GM18508 (cell line): ENCODE measurements around the gene RUSF1.
"Not testable (repeated sequence)": the region's sequence is repeated elsewhere in the genome, so short reads cannot be mapped to it uniquely, and the experiment has no call there.

Experiments used
- ATAC-seq: cut with Tn5 transposase; IDR thresholded peaks from one replicate; pipeline ENCODE4 v1.9.1; 2021; ENCODE audit warnings: moderate number of reproducible peaks; ENCODE audit not compliant: insufficient read depth, unreplicated experiment

Gene RUSF1

DNA sequence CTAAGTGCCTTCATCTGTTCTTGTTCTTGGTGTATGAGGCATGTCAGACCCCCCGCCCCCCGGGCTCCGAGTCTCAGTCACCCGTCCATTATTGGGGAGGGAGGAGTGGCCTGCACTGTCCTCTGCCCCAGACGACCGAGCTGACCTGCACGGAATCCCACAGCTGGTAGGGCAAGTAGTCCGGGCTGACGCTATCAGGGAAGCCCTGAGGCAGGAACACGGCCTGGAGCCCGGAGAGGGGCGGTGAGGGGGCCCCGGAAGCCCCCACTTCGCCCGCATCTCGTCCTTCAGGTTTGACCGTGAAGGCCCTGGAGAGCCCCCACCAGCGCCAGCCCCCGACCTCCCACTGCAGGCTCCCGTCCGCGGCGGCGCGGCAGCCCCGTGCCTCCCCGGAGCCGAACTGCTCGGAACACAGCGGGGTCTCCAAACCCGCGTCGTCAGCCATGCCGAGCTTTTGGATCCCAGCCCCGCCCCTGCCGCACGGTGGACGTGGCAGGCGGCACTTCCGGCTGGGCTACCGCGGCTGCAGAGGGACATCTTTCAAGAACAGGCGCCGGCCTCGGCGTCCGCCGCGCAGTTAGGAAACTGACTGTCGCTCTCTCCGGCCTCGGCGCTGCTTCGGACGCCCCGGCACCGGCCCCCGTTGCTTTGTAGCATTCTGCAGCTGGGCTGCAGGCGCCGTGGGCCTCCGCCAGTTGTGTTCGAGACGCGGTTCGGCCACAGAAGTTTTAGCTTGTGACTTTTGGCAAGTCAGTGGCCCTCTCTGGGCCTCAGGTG lies at the start of gene RUSF1:
Gene RUSF1 (minus strand): TSS at position 463 of the 777 bp plus-strand sequence. CDS start 18 bp downstream, at position 445.
- ATAC-seq: peak; percentile 76

GRCh38 chr16:31542763-31543162 lies 34.6 kb upstream of the RUSF1 start:
- ATAC-seq: no peak

- ATAC-seq: not testable (repeated sequence)
Observed at GRCh38 chr16:31539762-31540161, 31.6 kb upstream of the RUSF1 start.

DNA sequence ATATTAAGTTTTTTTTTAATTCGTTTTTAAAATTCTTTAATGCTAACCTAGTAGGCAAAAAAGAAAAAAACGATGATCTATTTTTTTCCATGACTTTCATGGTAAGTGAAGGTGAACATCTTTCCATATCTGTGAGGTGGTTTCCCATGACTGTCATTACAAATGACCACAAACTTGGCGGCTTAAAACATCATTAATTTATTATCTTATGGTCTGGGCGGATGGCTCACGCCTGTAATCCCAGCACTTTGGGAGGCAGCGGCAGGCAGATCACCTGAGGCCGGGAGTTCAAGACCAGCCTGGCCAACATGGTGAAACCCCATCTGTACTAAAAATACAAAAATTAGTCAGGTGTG lies 30.0 kb upstream of the RUSF1 start:
- ATAC-seq: not testable (repeated sequence)

DNA sequence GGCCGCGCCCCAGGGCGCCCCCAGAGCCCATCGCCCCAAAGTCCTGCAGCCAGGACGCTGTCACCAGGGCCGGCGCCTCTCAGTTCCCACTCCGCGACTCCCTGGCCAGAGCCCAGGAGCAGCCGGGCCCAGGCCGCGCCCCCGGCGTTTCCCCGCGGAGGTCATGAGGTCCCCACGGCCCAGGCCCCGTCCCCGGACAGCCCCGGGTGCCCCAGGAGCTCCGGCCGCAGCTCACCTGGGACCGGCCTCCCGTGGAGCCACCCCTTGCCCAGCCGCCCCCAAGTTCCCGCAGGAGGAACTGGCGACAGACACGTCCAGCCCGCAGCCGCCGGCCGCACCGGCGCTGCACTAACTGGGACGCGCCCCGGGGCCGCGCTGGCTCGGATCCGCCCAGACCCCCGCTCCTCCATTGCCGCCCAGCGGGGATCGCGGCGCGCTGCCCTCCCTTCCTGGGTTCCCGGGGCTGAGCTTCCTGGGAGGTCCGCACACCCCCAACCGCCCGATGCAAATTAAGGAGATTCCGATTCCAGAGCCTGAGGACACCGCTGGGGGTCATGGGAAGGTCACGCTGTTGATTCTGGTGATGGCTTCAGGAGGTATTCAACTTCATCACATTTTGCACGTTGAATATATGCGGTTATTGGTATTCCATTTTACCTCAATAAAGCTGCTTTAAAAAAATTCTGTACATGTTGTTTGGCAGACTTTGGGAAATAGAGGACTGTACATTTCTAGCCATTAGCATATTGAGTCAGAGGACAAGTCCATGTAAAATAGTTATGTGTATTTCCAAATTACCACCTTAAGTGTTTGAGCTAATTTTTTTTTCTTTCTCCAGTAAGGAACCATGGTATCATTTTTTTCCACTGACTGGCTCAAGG lies 29.4 kb upstream of the RUSF1 start:
- ATAC-seq: no peak

- ATAC-seq: no peak
Observed at GRCh38 chr16:31536804-31537361, 28.7 kb upstream of the RUSF1 start.

DNA sequence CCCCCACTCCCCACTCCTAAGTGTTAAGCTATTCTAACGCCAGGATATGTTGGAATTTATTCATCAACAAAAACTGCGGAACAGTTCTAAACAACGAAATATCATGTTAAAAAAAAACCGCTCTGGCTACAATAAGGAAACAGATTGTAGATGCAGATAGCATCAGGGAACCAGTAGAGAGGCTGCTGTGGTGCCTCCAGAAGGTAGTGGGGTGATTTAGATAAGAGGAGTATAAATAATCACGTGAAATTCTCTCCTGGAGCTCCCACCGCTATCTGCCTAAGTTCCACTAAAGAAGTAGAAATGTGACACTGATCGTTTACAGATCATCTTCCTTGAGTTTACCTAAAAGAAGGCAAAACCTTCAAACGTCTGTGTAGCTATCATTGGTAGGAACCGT lies 27.5 kb upstream of the RUSF1 start:
- no peak for ATAC-seq

GRCh38 chr16:31532896-31533295 lies 24.7 kb upstream of the RUSF1 start:
- ATAC-seq: no peak

GRCh38 chr16:31532120-31532519 lies 23.9 kb upstream of the RUSF1 start:
- no peak for ATAC-seq

DNA sequence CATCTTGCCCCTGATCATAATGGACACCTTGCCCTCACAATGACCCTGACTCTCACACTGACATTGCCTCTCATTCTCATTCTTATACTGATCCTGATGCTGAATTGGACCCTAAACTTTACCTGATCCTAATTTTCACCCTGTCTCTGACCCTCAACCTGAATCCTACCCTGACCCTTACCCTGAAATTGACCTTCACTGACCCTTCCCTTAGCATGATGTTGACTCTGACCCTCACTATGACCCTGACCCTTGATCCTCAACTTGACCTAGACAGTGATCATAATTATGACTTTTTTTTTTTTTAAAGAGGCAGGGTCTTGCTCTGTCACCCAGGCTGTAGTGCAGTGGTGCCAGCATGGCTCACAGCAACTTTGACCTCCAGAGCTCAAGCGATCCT lies 22.9 kb upstream of the RUSF1 start:
- no peak for ATAC-seq

GRCh38 chr16:31530405-31530804 lies 22.2 kb upstream of the RUSF1 start:
- no peak for ATAC-seq

GRCh38 chr16:31529937-31530312 lies 21.7 kb upstream of the RUSF1 start:
- ATAC-seq: no peak

GRCh38 chr16:31529108-31529936 lies 21.1 kb upstream of the RUSF1 start:
- ATAC-seq: no peak

- no peak for ATAC-seq
Observed at GRCh38 chr16:31528523-31529107, 20.4 kb upstream of the RUSF1 start.

- ATAC-seq: no peak
Observed at GRCh38 chr16:31527734-31528274, 19.6 kb upstream of the RUSF1 start, which contains the start of gene AHSP. Gene AHSP (plus strand): TSS chr16:31527900. CDS start chr16:31528140, 240 bp downstream.

DNA sequence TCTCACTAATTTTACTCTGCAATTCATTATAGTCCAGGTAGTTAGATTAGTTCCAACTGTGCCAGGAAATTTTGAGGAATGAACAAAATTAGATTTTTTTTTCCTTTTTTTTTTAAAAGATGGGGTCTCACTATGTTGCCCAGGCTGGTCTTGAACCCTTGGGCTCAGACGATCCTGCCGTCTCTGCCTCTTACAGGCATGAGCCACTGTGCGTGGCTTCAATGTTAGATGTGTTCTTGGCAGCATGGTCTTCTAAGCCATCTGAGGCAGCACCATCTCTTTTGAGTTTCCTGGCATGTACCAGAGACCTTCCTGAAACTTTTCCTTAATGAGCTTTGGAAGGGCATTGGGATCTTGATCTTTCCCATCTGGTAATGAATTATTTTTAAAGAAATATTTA lies 16.9 kb upstream of the RUSF1 start:
- no peak for ATAC-seq

DNA sequence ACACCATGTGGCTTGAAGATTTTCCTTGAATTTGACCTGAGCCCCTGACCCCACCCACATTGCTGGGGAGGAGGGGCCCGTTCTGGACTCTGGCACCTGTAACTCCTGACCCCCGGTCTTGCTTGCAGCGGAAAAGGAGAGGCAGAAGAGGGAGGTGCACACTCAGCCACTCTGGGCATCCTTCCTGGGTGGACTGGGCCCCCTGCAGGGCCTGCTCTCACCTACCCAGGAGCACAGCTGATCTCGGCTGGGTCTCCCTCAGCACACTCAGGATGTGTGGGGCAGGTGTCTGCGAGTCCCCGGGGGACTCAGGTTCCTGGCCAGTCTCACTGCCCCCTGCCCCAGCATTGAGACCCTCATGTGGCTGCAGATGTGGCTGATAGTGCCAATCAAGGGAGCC lies 15.6 kb upstream of the RUSF1 start:
- not testable (repeated sequence) for ATAC-seq

DNA sequence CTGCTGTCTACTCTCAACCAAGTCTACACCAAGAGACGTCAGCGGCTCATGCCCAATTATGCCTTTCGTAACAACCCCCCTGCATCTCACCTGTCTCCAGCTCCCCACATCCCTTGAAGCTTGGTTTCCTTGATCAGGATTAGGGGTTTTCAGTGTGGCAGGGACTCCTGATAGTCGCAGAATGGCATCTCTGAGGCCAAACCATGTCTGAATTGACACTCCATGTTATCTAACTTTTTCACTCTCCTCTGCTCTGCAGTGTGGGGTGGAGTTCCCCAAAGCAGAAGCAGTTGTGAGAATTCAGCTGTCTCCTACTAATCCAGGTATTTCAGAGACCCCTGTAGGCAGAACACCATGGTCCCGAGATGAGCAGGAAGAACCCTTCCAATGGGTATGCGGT lies 13.9 kb upstream of the RUSF1 start:
- ATAC-seq: no peak

DNA sequence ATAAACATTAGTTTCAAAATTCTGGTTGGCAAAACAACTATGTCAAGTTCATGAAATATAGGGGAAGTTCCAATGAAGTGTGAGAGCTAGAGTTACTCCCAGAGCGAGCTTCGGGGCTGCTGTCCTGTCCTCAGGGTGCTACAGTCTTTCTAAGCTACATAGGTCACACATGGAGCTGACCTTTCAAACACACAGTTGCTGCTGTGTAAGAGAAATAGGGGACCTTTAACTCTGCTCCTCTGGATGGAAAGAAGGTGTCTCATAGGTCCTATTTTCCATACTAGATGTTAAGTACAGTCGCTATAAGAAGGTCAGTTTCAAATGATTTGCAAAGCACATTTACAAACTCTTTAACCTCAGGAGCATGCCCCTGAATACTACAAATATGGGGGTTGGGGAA lies 13.2 kb upstream of the RUSF1 start:
- ATAC-seq: no peak
